ENCODE measurements around the gene PGGHG. TPM values are rescaled to one million over a fixed set of nuclear protein-coding genes. Genes with fewer than 3 reads are reported as not detected.

PGGHG gene
- total RNA-seq, 4 donors from 2014 or later = 4.0 to 7.7 (median 6.9) TPM

DNA sequence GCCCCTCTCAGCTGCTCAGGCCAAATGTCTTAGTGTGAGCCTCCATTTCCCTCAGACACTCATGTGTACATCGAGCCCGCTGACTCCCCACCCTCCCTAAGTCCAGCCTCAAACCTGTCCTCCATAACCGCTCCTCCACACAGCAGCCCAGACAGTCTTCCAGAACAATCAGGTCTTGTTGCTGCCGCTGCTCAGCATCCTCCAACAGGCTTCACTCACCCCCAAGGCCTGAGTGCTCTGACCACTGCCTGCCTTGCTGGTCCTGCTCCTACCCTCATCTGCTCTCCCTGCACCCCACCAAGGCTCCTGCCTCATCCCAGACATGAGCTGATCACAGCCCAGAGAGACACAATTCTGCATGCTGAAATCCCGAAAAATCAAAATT is 35.0 kb upstream of the PGGHG start:
- WGBS, 2 donors = 84 to 90% methylated on average over 5 of the region's 5 CpGs
- H3K4me3 ChIP-seq (ENCODE audit: low read depth, poor library complexity, severe bottlenecking) = no peak overlapping the region
- TF ChIP-seq POLR2A (IDR thresholded peaks at IDR 0.05) = no peak
- TF ChIP-seq, protein P1, sequence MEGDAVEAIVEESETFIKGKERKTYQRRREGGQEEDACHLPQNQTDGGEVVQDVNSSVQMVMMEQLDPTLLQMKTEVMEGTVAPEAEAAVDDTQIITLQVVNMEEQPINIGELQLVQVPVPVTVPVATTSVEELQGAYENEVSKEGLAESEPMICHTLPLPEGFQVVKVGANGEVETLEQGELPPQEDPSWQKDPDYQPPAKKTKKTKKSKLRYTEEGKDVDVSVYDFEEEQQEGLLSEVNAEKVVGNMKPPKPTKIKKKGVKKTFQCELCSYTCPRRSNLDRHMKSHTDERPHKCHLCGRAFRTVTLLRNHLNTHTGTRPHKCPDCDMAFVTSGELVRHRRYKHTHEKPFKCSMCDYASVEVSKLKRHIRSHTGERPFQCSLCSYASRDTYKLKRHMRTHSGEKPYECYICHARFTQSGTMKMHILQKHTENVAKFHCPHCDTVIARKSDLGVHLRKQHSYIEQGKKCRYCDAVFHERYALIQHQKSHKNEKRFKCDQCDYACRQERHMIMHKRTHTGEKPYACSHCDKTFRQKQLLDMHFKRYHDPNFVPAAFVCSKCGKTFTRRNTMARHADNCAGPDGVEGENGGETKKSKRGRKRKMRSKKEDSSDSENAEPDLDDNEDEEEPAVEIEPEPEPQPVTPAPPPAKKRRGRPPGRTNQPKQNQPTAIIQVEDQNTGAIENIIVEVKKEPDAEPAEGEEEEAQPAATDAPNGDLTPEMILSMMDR (IDR thresholded peaks at IDR 0.05) = no peak
- intact Hi-C loops (cut with DNase I; ENCODE audit: low total_unique reads) = loop anchor here (10.0 kb wide), 1 partner anchor 101 kb away; no protein-coding TSS in a partner anchor
- DNase-seq (ENCODE audit: low spot score in 2 of 2) = no peak

DNA sequence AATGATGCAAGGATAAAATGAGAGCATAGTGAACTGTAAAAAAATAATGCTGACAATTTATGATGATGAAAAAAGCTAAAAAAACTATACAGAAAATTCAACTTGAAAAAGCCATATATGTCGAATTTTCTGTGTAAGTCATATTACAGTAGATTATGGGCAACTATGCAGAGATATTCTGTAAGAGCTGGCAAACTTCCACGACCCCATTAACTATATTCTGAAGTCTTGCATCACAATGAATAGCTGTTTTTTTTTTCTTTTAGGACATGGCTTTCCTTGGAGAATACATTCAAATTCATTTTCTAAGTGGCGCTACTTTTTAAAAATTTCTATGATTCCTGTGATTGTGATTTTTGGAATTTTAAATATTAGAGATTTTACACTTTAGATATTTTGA is 33.8 kb upstream of the PGGHG start:
- intact Hi-C loops (cut with DNase I; ENCODE audit: low total_unique reads) = loop anchor here (10.0 kb wide), 1 partner anchor 100 kb away; no protein-coding TSS in a partner anchor
- TF ChIP-seq POLR2A (IDR thresholded peaks at IDR 0.05) = no peak
- WGBS, 2 donors = 52 to 58% methylated on average over 3 of the region's 3 CpGs
- H3K4me3 ChIP-seq (ENCODE audit: low read depth, poor library complexity, severe bottlenecking) = no peak overlapping the region
- DNase-seq (ENCODE audit: low spot score in 2 of 2) = no peak

DNA sequence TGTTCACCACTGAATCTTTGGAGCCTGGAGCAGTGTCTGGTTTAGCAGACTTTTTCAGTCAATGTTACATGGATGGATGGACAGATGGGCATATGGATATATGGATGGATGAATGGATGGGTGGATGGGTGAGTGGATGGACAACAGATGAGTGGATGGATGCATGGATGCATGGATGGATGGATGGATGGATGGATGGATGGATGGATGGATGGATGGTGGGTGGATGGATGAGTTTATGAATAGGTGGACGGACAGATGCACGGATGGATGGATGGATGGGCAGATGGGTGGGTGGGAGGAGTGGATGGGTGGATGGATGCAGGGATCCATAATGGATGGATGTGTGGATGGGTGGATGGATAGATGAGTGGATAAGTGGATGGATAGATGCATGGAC is 33.1 kb upstream of the PGGHG start:
- intact Hi-C loops (cut with DNase I; ENCODE audit: low total_unique reads) = loop anchor here (10.0 kb wide), 1 partner anchor 99 kb away; no protein-coding TSS in a partner anchor
- no peak overlapping the region for H3K4me3 ChIP-seq (ENCODE audit: low read depth, poor library complexity, severe bottlenecking)
- 94 to 95% methylated on average over 2 of the region's 2 CpGs for WGBS, 2 donors
- TF ChIP-seq, protein P1 (IDR thresholded peaks at IDR 0.05) = no peak
- no peak for TF ChIP-seq POLR2A (IDR thresholded peaks at IDR 0.05)
- no peak for DNase-seq (ENCODE audit: low spot score in 2 of 2)

DNA sequence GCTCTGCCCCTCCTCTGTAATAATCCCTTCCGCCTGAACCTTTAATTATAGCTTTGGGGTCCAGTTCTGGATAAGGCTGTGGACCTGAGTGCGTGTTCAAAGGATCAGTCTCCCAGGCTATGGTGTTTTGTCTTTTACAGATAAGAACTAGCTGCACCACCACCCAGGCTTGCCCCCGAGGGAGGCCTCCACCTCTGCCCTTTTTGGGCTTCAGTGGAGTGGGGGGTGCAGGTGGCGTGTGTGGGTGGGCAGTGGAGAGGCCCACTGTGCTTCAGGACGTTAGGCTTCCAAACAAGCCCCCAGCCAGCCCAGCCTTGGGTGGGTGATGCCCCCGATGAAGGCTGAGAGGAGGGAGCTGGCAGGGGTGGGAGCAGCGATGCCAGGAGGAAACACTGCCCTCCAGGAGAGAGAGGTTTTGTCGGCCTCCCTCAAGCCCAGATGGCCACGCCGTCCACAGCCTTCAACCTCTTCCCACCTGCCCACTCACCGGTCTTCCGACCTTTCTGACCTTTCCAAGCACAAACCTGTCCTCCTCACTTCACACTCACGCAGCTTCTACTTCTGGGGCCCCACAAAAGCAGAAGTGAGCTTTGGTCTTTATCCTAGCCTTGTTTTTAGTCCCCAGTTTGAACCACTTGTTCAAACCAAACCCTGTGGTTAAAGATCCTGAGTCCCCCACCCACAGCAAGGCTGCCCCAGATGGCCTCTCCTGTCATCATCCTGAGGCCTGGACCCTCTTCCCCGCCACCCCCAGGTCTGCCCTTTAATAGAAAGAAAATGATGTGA is 31.8 kb upstream of the PGGHG start:
- no peak overlapping the region for H3K4me3 ChIP-seq (ENCODE audit: low read depth, poor library complexity, severe bottlenecking)
- intact Hi-C loops (cut with DNase I; ENCODE audit: low total_unique reads) = loop anchor here (10.0 kb wide), 1 partner anchor 98 kb away; no protein-coding TSS in a partner anchor
- DNase-seq (ENCODE audit: low spot score in 2 of 2) = no peak
- no peak for TF ChIP-seq POLR2A (IDR thresholded peaks at IDR 0.05)
- TF ChIP-seq, protein P1 (IDR thresholded peaks at IDR 0.05) = no peak
- 79 to 83% methylated on average over 14 of the region's 14 CpGs for WGBS, 2 donors

DNA sequence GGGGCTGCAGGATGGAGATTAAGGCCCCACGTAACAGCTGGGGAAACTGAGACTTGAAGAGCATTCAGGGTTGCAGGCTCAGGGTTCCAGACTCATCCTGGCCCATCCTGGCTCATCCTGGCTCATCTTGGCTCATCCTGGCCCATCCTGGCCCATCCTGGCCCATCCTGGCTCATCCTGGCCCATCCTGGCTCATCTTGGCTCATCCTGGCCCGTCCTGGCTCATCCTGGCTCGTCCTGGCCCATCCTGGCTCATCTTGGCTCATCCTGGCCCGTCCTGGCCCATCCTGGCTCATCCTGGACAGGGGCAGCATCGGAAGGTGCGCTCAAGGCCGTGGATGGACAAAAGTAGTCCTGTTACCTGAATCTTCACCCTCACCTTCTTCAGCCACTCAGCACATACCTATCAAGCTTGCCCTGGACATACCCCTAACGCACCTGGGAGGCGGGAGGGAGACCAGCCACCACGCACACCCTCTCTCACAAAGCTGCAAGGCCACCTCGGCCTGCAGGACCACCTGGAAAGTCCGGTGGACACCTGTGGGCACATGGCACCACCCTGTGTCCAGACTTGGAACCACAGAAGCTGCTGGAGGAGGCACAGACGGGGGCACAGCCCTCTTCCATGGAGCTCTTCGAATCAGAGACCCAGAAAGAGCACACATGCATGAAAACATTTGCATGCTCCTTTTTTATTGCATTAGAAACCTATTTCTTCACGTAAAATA is 31.0 kb upstream of the PGGHG start:
- 75 to 80% methylated on average over 15 of the region's 15 CpGs for WGBS, 2 donors
- H3K4me3 ChIP-seq (ENCODE audit: low read depth, poor library complexity, severe bottlenecking) = no peak overlapping the region
- no peak for TF ChIP-seq POLR2A (IDR thresholded peaks at IDR 0.05)
- TF ChIP-seq, protein P1 (IDR thresholded peaks at IDR 0.05) = no peak
- DNase-seq (ENCODE audit: low spot score in 2 of 2) = no peak
- intact Hi-C loops (cut with DNase I; ENCODE audit: low total_unique reads) = loop anchor here (10.0 kb wide), 1 partner anchor 97 kb away; no protein-coding TSS in a partner anchor

DNA sequence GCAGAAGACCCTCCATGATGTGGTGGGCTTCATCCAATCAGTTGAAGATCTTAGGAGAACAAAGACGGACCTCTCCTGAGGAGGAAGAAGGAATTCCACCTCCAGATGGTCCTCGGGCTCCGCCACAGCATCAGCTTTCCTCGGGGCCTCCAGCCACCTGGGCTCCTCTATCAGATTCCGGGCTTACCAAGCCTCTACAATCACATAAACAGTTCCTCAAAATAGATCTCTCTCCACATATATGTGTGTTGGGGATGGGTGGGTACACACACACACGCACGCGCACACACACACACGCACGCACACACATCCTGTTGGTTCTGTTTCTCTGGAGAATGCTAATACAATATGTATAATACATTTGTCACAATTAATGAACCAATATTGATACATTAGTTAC is 29.5 kb upstream of the PGGHG start:
- DNase-seq (ENCODE audit: low spot score in 2 of 2) = no peak
- WGBS, 2 donors = 76 to 82% methylated on average over 10 of the region's 10 CpGs
- intact Hi-C loops (cut with DNase I; ENCODE audit: low total_unique reads) = loop anchor here (10.0 kb wide), 1 partner anchor 95 kb away; no protein-coding TSS in a partner anchor
- TF ChIP-seq, protein P1 (IDR thresholded peaks at IDR 0.05) = no peak
- TF ChIP-seq POLR2A (IDR thresholded peaks at IDR 0.05) = no peak
- H3K4me3 ChIP-seq (ENCODE audit: low read depth, poor library complexity, severe bottlenecking) = no peak overlapping the region
